Amygdala (tissue), 56 donors: ENCODE data around the gene EYA3.

Source experiments
- DNase-seq, 56 donors: peaks; one replicate each; lab custom pipeline; 2025; lab: John Stamatoyannopoulos, UW

Gene EYA3

DNA sequence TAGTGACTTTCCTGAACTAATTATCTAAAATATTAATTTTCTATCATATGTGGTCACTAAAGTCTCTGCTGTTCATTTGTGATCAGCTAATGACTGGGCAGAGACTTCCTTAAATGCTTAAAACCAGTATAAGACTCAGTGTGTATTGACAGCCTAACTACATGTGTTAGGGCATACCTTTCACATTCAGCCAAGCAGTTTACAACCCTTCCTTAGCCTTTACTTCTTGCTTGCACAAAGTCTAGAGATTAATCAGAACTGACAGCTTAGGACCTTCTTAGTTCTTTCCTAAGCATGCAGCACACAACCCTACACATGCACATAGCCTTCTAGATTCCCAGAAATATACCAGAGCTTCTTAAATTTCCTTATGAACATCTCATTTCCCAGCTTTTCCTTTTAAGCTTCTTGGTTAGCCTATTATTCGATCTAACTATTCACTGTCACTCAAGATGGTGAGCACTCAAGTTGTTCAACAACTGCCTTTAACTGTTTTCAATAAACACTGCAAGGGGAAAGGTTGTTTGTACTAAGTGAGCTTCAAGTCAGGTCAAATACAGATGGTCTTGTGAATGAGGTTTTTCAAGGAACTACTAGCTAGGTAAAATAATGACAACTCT lies 13.4 kb downstream of the EYA3 start:
- no peak for DNase-seq

DNA sequence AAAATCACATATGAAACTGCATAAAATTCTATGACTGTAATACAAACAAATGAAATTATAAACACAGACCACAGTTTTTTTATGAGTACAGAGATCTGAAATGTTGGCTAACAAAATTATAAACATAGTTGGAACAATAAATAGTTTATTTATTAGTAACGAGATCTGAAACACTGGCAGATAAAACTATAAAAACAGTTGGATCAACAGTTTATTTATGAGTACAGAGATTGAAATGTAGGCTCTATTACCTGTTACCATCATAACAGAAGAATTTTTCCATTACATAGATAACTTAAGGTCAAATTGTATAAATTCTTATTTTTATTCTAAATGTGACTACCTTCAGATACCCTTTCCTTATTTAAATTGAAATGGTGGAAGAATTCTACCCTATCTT lies 14.5 kb downstream of the EYA3 start:
- DNase-seq: no peak

DNA sequence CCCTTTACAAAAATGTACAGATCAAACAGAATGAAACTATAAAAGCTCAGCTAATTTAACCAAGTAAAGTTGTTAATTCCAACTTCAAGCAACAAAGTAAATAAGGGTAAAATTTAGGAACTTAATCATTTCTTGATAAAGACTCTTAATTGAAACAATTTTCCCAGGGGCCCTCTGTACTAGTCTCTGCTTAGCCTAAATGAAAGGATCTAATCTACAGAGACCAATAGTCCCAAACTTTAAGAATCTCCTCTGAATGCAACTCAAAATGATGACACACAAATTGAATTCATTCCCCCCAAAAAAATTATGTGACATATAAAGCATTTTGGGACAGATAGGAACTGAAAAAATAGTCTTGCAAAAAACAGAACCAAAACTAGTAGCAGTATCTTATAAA lies 16.6 kb downstream of the EYA3 start:
- no peak for DNase-seq

DNA sequence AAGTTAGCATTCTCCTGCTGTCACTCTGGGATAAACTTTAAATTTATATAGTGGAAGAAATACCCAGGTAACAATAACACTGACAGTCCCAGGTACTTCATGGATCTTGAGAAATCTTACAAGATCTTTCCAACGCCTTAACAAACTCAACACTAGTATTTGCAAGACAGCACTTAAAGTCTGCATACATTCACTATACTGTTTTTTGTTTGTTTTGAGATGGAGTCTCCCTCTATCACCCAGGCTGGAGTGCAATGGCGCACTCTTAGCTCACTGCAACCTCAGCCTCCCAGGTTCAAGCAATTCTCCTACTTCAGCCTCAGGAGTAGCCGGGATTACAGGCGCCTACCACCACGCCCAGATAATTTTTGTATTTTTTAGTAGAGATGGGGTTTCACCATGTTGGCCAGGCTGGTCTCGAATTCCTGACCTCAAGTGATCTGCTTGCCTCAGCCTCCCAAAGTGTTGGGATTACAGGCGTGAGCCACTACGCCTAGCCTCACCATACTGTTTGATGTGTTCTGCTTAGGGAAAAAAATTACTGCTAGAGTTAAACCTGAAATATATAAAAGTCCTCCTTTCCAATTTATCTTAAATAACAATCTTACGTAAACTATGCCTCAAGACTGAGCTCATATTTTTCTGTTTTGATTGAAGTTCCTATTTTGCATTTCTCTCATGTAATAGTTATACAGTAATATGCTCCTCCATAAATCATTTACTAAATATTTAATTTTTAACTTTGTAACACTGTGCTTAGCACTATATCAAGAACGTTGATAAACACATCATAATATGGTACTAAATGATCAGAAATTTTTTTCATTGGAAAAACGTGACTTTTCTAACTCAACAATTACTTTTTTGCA lies 17.5 kb downstream of the EYA3 start:
- DNase-seq: no peak

DNA sequence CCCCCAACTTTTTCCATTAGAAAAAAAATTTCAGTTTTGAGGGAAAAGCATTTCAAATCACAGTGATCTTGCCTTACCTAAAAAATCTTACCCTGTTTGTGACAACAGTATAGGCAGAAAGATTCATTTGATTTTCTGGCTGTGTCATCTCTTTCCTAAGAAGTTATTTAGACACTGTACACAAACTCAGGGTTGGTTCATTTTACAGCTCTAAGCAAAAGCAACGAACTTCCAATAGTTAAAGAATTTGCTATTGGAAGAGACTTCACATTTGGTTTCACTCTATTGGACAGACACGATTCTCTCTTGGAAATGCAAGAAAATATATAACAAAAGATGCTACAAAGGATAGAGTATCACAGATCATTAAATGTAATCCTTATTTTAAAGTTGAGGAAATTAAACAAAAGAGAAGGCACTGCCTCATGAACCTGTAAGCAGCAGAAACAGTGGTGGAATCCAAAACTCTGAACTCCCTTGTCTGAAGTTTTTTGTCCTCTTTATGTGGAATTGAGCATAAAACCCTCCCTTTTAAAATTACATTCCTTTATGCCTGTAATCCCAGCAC lies 20.8 kb downstream of the EYA3 start:
- no peak for DNase-seq

DNA sequence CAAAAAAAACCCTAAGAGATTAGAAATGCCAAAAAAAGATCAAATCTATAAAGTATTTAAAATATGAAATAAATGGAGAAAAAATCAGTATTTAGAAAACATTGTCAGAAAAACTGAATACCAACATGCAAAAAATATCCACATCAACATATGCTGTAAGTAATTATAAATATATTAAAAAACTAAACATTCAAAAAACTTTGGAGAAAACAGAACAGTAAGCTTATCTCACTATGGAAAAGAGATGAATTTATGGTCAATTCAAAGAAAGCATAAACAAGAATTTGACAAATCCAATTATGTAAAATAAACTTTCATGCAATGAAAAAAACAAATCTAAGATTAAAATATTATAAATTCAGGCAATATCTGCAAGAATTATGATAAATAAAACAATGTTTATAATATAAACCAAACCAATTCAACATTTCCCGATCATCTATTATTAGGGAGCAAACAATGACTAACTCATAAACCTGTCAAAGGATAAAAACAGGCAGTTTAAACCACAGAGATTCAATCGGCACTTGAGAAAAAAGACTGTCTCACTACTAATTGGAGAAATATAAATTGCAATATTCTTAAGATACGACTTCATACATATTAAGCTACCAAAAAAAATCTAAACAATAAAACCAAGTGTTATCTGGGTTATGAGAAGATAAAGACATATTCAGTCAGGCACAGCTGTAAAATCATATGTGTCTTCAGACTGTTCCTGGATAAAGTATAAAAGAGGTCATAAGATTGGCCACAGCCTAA lies 21.8 kb downstream of the EYA3 start:
- no peak for DNase-seq

DNA sequence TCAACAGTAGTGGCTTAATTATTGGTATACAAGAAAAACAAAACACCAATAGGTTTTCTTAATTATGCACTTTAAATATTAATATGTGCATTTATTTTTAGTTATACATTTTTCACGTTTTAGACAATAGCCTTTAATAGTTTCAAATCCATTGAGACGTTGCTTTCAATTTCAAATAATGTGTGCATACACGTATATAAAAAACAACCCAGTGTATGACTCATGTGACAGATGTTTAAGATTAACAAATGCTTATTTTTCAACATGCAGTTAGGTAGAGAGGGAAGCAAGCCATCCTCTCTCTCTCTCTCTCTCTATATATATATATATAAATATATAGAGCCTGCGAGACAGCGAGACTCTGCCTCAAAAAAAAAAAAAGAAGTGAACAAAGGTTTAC lies 24.3 kb downstream of the EYA3 start:
- no peak for DNase-seq

DNA sequence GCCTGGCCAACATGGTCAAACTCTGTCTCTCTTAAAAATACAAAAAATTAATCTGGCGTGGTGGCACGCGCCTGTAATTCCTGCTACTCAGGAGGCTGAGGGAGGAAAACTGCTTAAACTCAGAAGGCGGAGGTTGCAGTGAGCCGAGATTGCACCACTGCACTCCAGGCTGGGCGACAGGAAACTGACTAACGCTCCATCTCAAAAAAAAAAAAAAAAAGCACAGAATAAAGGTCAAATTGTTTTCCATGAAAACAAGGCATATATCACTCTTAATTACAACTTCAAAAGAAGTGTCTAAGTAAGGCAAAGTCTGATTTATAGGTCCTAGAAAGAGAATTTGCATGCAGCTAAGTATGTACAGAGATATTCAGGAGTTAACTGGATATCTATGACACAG lies 25.6 kb downstream of the EYA3 start:
- no peak for DNase-seq

DNA sequence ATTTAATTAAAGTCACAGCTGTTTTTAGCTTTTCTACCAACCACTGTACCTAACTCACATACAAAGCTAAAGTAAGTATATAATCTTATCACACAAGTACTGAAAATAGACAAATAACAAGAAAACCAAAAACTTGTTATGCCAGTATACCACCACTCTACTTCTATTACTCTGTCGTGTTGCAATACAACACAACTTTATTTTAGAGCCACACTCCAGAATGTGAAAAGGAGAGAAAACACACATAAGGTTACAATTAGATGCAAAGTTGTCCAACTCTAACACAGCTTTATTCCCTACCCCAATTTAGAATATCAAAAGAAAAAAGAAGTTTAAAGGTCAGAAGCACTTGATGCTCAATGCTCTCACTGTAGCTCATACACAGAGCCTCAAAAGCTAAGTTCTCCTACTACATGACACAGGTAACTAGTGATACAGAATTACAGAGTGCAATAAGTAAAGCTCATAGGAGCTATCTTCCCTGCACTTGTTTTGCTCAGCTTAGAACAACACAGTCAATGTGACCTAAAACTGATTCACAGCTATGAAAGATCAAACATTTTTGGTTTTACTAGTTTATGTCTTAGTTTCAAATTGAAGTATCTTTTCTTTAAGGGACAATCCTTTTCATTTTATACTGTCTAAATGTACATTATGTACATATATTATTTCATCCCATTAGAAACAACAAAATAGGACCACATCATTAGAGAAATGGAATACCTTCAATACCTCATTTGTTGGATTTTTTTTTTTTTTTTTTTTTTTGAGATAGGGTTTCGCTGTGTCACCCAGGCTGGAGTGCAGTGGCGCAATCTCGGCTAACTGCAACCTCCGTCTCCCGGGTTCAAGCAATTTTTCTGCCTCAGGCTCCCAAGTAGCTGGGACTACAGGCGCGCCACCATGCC lies 29.2 kb downstream of the EYA3 start:
- no peak for DNase-seq

DNA sequence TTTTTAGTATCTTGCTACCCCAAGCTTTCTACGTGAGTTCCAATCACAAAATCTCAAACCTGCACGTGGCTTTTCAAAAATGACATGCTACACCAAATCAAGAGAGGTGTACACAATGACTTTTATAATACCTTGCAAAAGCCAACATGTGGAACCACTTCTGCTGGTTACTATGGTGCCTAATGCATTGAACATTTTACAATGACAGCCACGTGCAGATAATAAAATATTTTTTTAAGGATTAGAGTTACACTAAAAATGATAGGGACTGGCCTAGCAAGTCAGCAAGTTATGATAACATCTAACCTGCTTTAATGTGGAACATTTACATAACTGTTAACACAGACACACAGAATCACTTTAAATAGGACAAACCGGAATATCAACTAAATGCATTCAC lies 30.2 kb downstream of the EYA3 start:
- no peak for DNase-seq

DNA sequence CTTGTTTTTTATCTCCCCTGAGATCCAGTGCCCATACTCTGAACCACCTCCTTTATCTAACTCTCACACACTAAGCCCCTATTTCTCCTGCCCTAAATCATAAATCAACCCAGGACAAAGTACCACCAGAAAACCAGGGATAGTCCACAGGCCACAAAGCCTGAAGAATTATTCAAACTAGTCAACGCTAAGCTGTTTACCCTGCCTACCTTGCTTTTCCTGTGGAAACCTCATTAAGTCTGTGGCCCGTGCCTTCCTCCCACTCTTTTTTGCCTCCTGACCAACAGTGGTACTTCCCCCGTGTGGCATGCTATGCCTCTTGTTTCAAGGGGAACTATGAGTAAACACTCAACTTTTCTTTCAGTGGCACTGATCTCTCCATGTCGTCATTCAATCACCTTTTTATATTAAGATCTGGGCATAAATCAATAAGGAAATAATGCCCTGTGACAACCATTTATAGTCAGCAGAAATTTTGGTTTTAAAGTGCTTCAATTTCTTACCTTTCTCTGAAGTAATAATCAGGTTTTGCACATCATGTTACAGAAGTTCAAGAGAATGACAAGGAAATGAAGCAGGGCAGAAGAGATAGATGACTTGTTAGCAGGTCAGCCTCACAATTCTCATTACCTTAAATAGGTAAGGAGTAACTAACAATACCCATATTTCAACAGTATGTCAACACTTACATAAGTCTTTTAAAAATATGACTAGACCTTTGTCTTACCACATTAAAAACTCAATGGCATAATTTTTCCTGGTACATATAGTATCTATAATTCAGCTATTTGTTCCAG lies 32.1 kb downstream of the EYA3 start:
- DNase-seq: no peak

DNA sequence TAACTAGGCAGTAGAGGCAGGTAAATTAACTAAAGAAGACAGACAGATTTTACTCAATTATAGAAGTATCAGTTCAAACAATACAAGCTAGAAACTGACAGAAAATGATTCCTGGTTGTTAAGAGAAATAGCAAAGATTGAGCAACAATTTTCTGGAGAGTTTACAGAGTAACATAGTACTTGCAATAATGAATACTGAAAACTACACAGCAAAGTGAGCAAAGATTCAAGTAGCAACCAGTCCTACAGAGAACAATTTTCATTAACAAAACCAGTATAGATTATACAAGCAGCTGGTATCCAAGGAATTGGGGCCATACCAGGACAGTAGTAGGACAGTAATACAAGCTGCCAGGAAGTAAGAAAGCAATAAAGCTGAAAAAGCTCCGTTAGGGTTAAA lies 37.6 kb downstream of the EYA3 start:
- DNase-seq: no peak

DNA sequence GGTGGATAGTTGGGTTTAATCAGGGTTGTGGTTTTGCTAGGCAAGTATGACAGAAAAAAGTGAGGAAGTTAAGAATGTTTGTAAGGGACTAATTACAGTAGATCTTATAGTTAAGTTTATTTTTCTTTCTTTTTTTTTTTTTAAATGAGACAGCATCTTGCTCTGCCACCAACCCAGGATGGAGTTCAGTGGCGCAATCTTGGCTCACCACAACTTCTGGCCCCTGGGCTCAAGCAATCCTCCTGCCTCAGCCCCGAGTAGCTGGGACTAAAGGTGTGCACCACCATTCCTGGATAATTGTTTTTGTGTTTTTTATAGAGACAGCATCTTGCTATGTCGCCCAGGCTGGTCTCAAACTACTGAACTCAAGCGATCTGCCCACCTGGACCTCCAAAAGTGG lies 41.7 kb downstream of the EYA3 start:
- no peak for DNase-seq

DNA sequence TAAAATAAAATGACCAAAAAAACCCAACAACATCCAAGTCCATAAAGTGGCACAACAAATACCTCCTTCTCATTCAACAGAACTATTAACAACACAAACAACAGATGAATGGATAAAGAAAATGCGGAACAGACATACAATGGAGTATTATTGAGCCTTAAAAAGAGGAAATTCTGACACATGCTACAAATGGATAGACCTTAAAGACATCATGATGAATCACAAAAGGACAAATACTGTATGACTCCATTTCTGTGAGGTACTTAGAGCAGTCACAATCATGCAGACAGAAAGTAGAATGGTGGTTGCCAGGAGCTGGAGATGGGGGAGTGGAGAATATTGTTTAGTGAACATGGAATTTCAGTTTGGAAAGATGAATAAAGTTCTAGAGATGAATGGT lies 42.6 kb downstream of the EYA3 start:
- DNase-seq: no peak

DNA sequence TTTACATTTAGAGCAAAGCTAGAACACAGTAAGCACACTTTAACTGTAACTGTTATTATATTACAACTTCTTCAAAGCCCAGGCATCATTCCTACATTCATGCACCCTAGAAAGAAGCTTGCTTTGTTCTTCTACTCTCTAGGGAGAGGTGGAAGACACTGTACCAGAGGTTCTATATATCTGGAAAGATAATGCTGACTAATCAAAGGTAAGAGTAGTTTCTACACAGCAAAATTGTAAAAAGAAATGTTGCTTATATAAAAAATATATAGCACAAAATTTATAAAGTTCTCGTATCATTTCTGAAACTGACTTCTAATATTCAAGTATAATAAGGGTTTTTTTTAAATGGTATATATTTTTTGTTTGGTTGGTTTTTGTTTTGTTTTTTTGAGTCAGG lies 44.0 kb downstream of the EYA3 start:
- no peak for DNase-seq

DNA sequence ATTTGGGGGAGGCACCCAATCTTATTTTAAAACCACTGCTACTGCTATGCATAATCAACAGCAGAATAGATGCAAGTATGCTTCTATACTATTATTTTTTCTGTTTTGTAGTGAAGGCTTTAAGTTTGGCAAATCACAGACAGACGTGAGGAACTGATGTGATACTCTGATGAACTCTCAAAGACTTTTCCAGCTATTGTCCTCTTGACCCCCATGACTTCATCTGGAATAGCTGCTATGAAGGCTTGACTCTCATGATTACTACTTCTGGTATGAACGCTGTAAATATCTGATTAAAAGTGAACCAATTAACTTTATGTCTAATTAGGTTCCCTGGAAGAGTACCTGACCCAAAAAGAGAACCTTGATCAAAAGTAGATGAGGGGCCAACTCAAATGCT lies 49.1 kb downstream of the EYA3 start:
- no peak for DNase-seq

DNA sequence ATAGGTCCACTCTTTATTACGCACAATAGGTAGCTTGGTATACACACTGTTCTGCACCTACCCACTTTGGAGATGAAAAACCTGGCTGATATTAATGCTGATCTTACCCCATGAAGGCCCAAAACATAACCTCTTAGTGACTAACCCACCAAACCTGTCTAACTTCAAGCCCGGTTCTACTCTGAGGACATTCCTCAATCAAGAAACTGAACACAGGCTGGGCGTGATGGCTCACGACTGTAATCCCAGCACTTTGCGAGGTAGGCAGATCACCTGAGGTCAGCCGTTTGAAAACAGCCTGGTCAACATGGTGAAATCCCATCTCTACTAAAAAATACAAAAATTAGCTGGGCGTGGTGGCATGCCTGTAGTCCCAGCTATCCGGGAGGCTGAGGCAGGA lies 50.5 kb downstream of the EYA3 start:
- no peak for DNase-seq

DNA sequence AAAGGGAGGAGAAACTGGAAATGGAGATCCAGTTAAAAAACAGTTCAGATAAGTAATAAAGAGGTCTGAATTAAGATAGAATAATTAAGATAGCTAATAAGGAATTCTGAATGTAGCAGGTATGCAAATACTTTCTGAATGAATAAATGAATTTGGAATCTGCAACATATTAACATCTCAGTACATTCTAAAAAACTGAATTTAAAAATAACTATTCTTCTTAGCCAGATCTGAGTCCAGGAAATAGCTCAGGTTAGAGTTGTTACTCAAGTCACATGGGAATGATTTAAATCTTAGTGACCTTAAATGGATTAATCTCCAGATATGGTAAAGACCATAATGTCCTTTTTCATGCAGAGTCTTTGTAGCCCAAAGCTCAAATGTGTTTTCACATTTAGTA lies 51.2 kb downstream of the EYA3 start:
- no peak for DNase-seq

DNA sequence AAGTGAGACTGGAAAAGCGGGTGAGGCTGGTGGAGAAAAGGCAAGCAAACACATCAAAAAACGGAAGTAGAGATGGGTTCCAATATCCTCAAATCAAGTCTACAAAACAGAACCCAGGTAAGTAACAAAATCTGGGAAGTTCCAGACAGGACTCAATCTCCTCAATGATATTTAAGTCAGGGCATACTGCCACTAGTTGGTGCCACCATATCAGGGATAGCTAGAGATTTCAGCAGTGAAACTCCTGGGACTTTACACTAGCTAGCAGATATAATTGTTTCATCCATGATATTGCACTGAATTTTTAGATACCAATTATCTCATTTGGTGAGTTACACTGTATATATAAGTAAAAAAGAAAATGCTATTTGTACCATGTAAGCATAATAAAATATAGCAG lies 52.0 kb downstream of the EYA3 start:
- DNase-seq: no peak
